ENCODE data around the gene JAML. TPM values are rescaled to one million over a fixed set of nuclear protein-coding genes. Genes with fewer than 3 reads are reported as not detected.

The JAML gene
- total RNA-seq, 4 donors from 2014 or later = 0.92 to 8.9 (median 1.2) TPM

DNA sequence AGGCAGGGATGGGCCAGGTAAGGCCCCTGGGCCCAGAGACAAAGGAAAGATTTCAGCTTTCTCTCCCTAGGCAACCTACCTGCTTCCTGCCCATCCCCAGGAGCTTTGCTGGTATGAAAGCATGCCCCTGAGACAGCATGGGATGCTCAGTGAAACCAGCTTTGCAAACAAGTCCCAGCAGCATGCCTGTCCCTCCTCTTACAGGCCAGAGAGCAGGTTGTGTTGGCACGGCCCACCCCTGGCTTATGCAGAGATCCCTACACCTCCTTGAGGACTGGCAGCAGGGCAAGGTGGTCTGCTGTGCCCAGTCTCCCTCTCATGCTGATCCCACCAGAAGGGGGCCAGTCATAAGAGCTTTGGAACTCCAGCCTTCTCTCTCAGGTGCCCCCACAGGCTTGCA, 75.3 kb downstream of the JAML start:
- Histone ChIP-seq H3K9me3 (no peaks in the 10 kb centered on the region), H3K27me3 (peaks cover 0 to 40% (median 8%) of the 10 kb centered on the region in 4 donors), H3K4me1 (peaks cover 29 to 46% (median 42%) of the 10 kb centered on the region in 4 donors), H3K4me3 (no peak overlapping the region), H3K36me3 (no peaks in the 10 kb centered on the region), H3K27ac (replicated peaks in 1 of 4) (no peak overlapping the region)
- TF ChIP-seq EP300 (IDR thresholded peaks at IDR 0.05) = no peak
- TF ChIP-seq, protein P1, sequence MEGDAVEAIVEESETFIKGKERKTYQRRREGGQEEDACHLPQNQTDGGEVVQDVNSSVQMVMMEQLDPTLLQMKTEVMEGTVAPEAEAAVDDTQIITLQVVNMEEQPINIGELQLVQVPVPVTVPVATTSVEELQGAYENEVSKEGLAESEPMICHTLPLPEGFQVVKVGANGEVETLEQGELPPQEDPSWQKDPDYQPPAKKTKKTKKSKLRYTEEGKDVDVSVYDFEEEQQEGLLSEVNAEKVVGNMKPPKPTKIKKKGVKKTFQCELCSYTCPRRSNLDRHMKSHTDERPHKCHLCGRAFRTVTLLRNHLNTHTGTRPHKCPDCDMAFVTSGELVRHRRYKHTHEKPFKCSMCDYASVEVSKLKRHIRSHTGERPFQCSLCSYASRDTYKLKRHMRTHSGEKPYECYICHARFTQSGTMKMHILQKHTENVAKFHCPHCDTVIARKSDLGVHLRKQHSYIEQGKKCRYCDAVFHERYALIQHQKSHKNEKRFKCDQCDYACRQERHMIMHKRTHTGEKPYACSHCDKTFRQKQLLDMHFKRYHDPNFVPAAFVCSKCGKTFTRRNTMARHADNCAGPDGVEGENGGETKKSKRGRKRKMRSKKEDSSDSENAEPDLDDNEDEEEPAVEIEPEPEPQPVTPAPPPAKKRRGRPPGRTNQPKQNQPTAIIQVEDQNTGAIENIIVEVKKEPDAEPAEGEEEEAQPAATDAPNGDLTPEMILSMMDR (IDR thresholded peaks at IDR 0.05) = no peak
- TF ChIP-seq POLR2AphosphoS5 (IDR thresholded peaks at IDR 0.05) = no peak
- TF ChIP-seq POLR2A (IDR thresholded peaks at IDR 0.05; ENCODE audit: low read depth) = no peak
- 100% methylated on average over 1 of the region's 1 CpG for WGBS
- DNase-seq (ENCODE audit: extremely low spot score) = no peak
- intact Hi-C loops (cut with DNase I) = loop anchor here (5.0 kb wide), 1 partner anchor 338 kb away; no protein-coding TSS in a partner anchor

GRCh38 chr11:118148856-118149255, 76.0 kb downstream of the JAML start:
- TF ChIP-seq, protein P1 (IDR thresholded peaks at IDR 0.05) = no peak
- TF ChIP-seq EP300 (IDR thresholded peaks at IDR 0.05) = no peak
- TF ChIP-seq POLR2A (IDR thresholded peaks at IDR 0.05; ENCODE audit: low read depth) = no peak
- TF ChIP-seq POLR2AphosphoS5 (IDR thresholded peaks at IDR 0.05) = no peak
- Histone ChIP-seq H3K27me3 (peaks cover 0 to 37% (median 8%) of the 10 kb centered on the region in 4 donors), H3K4me1 (peaks cover 29 to 46% (median 42%) of the 10 kb centered on the region in 4 donors), H3K9me3 (no peaks in the 10 kb centered on the region), H3K27ac (replicated peaks in 1 of 4) (no peak overlapping the region), H3K36me3 (no peaks in the 10 kb centered on the region), H3K4me3 (no peak overlapping the region)
- DNase-seq (ENCODE audit: extremely low spot score) = no peak
- intact Hi-C loops (cut with DNase I) = loop anchor here (5.0 kb wide), 1 partner anchor 338 kb away; no protein-coding TSS in a partner anchor
- WGBS = 79% methylated on average over 2 of the region's 2 CpGs

DNA sequence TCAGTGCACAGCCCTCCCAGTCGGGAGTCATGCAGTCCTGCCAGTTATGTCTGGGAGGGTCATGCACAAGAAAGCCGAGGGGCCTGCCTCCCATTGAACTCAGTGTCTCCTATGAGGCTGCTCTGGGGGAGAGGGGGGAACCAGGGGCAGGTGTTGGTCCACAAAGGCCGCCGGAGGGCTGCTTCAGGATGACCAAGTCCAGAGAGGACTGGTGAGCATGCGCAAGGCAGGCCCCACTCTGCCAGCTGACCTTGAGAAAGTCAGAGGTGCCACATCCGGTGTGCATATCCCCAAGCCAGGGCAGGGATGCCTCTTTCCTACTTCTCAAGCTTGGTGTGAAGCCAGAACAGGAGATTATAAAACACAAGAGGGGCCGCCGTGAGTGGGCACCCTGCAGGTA, 76.6 kb downstream of the JAML start:
- Histone ChIP-seq H3K4me3 (no peak overlapping the region), H3K9me3 (no peaks in the 10 kb centered on the region), H3K27me3 (peaks cover 0 to 31% (median 10%) of the 10 kb centered on the region in 4 donors), H3K27ac (replicated peaks in 1 of 4) (no peak overlapping the region), H3K36me3 (no peaks in the 10 kb centered on the region), H3K4me1 (peaks cover 24 to 42% (median 36%) of the 10 kb centered on the region in 4 donors)
- 86% methylated on average over 3 of the region's 8 CpGs for WGBS
- TF ChIP-seq EP300 (IDR thresholded peaks at IDR 0.05) (no peak), POLR2A (IDR thresholded peaks at IDR 0.05; ENCODE audit: low read depth) (no peak), POLR2AphosphoS5 (IDR thresholded peaks at IDR 0.05) (no peak)
- TF ChIP-seq, protein P1 (IDR thresholded peaks at IDR 0.05) = no peak
- DNase-seq (ENCODE audit: extremely low spot score) = no peak
- intact Hi-C loops (cut with DNase I) = loop anchor here (5.0 kb wide), 1 partner anchor 339 kb away; no protein-coding TSS in a partner anchor

DNA sequence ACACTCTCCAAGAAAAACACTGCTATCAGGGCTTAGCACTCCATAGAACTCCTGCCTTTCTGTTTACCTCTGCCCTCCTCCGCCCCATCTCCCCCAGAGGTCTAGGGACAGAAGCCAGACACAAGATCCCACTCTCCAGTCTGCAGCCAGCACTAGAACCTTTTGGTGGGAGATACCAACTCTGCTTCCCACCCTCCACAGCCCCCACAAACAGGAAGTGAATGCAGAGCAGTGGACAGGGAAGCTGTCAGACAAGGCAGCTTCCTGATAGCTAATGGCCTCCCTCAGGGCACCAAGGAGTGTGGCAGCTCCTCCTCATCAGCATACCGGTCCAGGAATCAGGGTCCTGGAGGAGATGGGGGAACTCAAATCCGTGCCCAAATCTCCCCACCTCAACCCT, 77.3 kb downstream of the JAML start:
- no peak for DNase-seq (ENCODE audit: extremely low spot score)
- intact Hi-C loops (cut with DNase I) = loop anchor here (5.0 kb wide), 1 partner anchor 340 kb away; no protein-coding TSS in a partner anchor
- Histone ChIP-seq H3K27me3 (peaks cover 0 to 29% (median 8%) of the 10 kb centered on the region in 4 donors), H3K4me3 (no peak overlapping the region), H3K27ac (replicated peaks in 1 of 4) (no peak overlapping the region), H3K9me3 (no peaks in the 10 kb centered on the region), H3K4me1 (peaks cover 19 to 35% (median 29%) of the 10 kb centered on the region in 4 donors), H3K36me3 (no peaks in the 10 kb centered on the region)
- WGBS = 74% methylated on average over 3 of the region's 3 CpGs
- TF ChIP-seq EP300 (IDR thresholded peaks at IDR 0.05) = no peak
- TF ChIP-seq, protein P1 (IDR thresholded peaks at IDR 0.05) = no peak

- Histone ChIP-seq H3K4me3 (no peak overlapping the region), H3K36me3 (no peaks in the 10 kb centered on the region), H3K4me1 (peaks cover 15 to 25% (median 20%) of the 10 kb centered on the region in 4 donors), H3K27ac (replicated peaks in 1 of 4) (peak overlapping the region in 2 of 4 donors; percentile 44 to 63), H3K9me3 (no peaks in the 10 kb centered on the region), H3K27me3 (peaks cover 0 to 32% (median 4%) of the 10 kb centered on the region in 4 donors)
- 88% methylated on average over 6 of the region's 6 CpGs for WGBS
- DNase-seq (ENCODE audit: extremely low spot score) = no peak
- TF ChIP-seq POLR2A (IDR thresholded peaks at IDR 0.05; ENCODE audit: low read depth) (no peak), POLR2AphosphoS5 (IDR thresholded peaks at IDR 0.05) (no peak), EP300 (IDR thresholded peaks at IDR 0.05) (no peak)
- TF ChIP-seq, protein P1 (IDR thresholded peaks at IDR 0.05) = no peak
- intact Hi-C loops (cut with DNase I) = loop anchor here (5.0 kb wide), 1 partner anchor 341 kb away; no protein-coding TSS in a partner anchor
Observed at GRCh38 chr11:118146554-118146953, 78.3 kb downstream of the JAML start.

Data from esophagus muscularis mucosa (tissue), 4 donors.